Panc1 (cell line): ENCODE data around the gene CPLANE1. TPM values are rescaled to one million over a fixed set of nuclear protein-coding genes. Genes with fewer than 3 reads are reported as not detected.

Experiments used
- ATAC-seq: fragments of 200-7000 bp; cut with Tn5 transposase; 2 replicates; pipeline ENCODE4 v1.9.1; 2020; ENCODE audit warnings: mild to moderate bottlenecking, moderate library complexity
- BruUV-seq: library from RNA; stranded (reverse); fragments of 400-500 nt; replicated peaks from 2 replicates; lab custom pipeline; 2021; lab: Mats Ljungman, UMichigan
- CTCF ChIA-PET: fragments of 300-600 bp; sonication (Branson Sonifier 250); formaldehyde crosslinking; loops from one replicate; lab custom pipeline; 2022; ENCODE audit warnings: antibody characterized with exemption; lab: Charles Lee
- POLR2A ChIA-PET: fragments of 300-600 bp; sonication (Branson Sonifier 250); formaldehyde crosslinking; loops from one replicate; lab custom pipeline; 2022; ENCODE audit warnings: antibody characterized with exemption; lab: Charles Lee
- DNase-seq: peaks from one replicate; pipeline ENCODE4 v3.0.0-alpha.2; 2010; ENCODE audit warnings: low read depth, low spot score
- H3K27ac ChIP-seq: 2 replicates; pipeline ENCODE4 v1.5.1; 2011; ENCODE audit warnings: mild to moderate bottlenecking, low read length, inconsistent platforms
- H3K27me3 ChIP-seq: fragments of 200-500 bp; sonication (Bioruptor generic); 2 replicates; pipeline ENCODE4 v1.6.0; 2014; ENCODE audit warnings: low read length, inconsistent platforms; ENCODE audit not compliant: control insufficient read depth, insufficient read depth
- H3K36me3 ChIP-seq: fragments of 200-500 bp; sonication (Bioruptor generic); 2 replicates; pipeline ENCODE4 v1.5.1; 2014; ENCODE audit warnings: inconsistent platforms, mild to moderate bottlenecking, low read length, moderate library complexity; ENCODE audit not compliant: control insufficient read depth, insufficient read depth
- H3K4me1 ChIP-seq: 2 replicates; pipeline ENCODE4 v1.5.1; 2011; ENCODE audit warnings: inconsistent platforms, mild to moderate bottlenecking, low read length, moderate library complexity; ENCODE audit not compliant: control insufficient read depth, insufficient read depth
- H3K4me3 ChIP-seq, 2 experiments: 2 replicates each; pipeline ENCODE4 v1.5.1; 2011 to 2012; ENCODE audit warnings: low read depth in 2 of 2, low read length in 2 of 2, mild to moderate bottlenecking in 2 of 2, inconsistent platforms in 1 of 2, moderate library complexity in 1 of 2
- H3K9me3 ChIP-seq: fragments of 200-500 bp; sonication (Bioruptor generic); 2 replicates; pipeline ENCODE4 v1.5.1; 2014; ENCODE audit warnings: low read depth, mild to moderate bottlenecking, inconsistent platforms, low read length, moderate library complexity; ENCODE audit not compliant: control insufficient read depth, insufficient read depth
- CTCF ChIP-seq: fragments of 450-650 bp; IDR thresholded peaks from 2 replicates; pipeline ENCODE4 v1.5.1; 2017; ENCODE audit warnings: mild to moderate bottlenecking
- POLR2AphosphoS5 ChIP-seq: IDR thresholded peaks from 2 replicates; pipeline ENCODE4 v1.6.1; 2012; ENCODE audit warnings: mild to moderate bottlenecking, low read depth, low read length, moderate library complexity
- REST ChIP-seq, 2 experiments: IDR thresholded peaks; 2 replicates each; pipeline ENCODE4 v1.6.1; 2011 to 2012; ENCODE audit warnings: low read depth in 2 of 2, control low read depth in 1 of 2, low read length in 1 of 2, mild to moderate bottlenecking in 1 of 2, moderate library complexity in 1 of 2; ENCODE audit not compliant: insufficient read depth in 1 of 2
- SIN3A ChIP-seq: IDR thresholded peaks from 2 replicates; pipeline ENCODE4 v1.6.1; 2012; ENCODE audit warnings: low read depth, mild to moderate bottlenecking, low read length, moderate library complexity, borderline replicate concordance; ENCODE audit not compliant: insufficient read depth
- TCF7L2 ChIP-seq: IDR thresholded peaks from 2 replicates; pipeline ENCODE4 v1.6.1; 2011; ENCODE audit warnings: mild to moderate bottlenecking, low read depth, low read length, inconsistent platforms
- in situ Hi-C: cut with HindIII; loops from 2 replicates; pipeline ENCODE4 v1.10.0; 2016; ENCODE audit warnings: low sequenced_read_pairs, low pct_unique_long_range_greater_than_20kb
- intact Hi-C: fragments of 100-400 bp; cut with micrococcal nuclease; formaldehyde crosslinking; loops from one replicate; pipeline ENCODE4 v1.10.0; 2022; ENCODE audit not compliant: unreplicated experiment
- total RNA-seq: library from RNA; stranded (reverse); gene quantifications from one replicate; pipeline ENCODE4 v1.2.1, GENCODE V29; 2021; ENCODE audit not compliant: unreplicated experiment

The CPLANE1 gene
- total RNA-seq, 1 experiment from 2014 or later: 18.1 TPM

- Histone ChIP-seq H3K36me3 (no peaks in the 10 kb centered on the region), H3K27ac (no peak overlapping the region), H3K4me1 (no peaks in the 10 kb centered on the region), H3K4me3 (no peak overlapping the region), H3K27me3 (no peaks in the 10 kb centered on the region), H3K9me3 (no peaks in the 10 kb centered on the region)
- BruUV-seq: no TSS peak
- no peak for DNase-seq
- POLR2A ChIA-PET: no interaction called here
- TF ChIP-seq POLR2AphosphoS5: no peak
- no peak for TF ChIP-seq REST (IDR thresholded peaks at IDR 0.05; ENCODE audit: insufficient read depth in 1 of 2, low read depth in 2 of 2, low read length in 1 of 2)
- TF ChIP-seq SIN3A: no peak
- TF ChIP-seq CTCF: no peak
- TF ChIP-seq TCF7L2: no peak
- intact Hi-C loops: no loop called here
- CTCF ChIA-PET: no interaction called here
- ATAC-seq: no peak
- in situ Hi-C loops: no loop called here
These were observed 116.5 kb downstream of the CPLANE1 start for GRCh38 chr5:37132646-37133045.

GRCh38 chr5:37121465-37121864 lies 127.7 kb downstream of the CPLANE1 start:
- no TSS peak for BruUV-seq

More at GRCh38 chr5:37121465-37121864, 127.7 kb downstream of the CPLANE1 start:
- H3K27ac ChIP-seq: no peak overlapping the region
- H3K4me1 ChIP-seq: no peaks in the 10 kb centered on the region
- intact Hi-C loops (no loop called here), in situ Hi-C loops (no loop called here)
- TF ChIP-seq REST (IDR thresholded peaks at IDR 0.05; ENCODE audit: insufficient read depth in 1 of 2, low read depth in 2 of 2, low read length in 1 of 2) (no peak), SIN3A (no peak), TCF7L2 (no peak), POLR2AphosphoS5 (no peak), CTCF (no peak)
- DNase-seq: no peak
- no peaks in the 10 kb centered on the region for H3K9me3 ChIP-seq
- POLR2A ChIA-PET: no interaction called here
- no peak for ATAC-seq
- CTCF ChIA-PET: no interaction called here
- H3K4me3 ChIP-seq: no peak overlapping the region
- H3K36me3 ChIP-seq: no peaks in the 10 kb centered on the region
- no peaks in the 10 kb centered on the region for H3K27me3 ChIP-seq
